NCI-H1417 (cell line): ENCODE results near the gene SLC13A4.
A peak's percentile ranks its signal among the peaks of the same experiment; 100 is the strongest.
"Not testable (repeated sequence)": the region's sequence is repeated elsewhere in the genome, so short reads cannot be mapped to it uniquely, and the experiment has no call there.

Experiments used
- DNase-seq, 3 experiments: peaks; one replicate each; lab custom pipeline; 2025; lab: John Stamatoyannopoulos, UW

Gene SLC13A4

GRCh38 chr7:135665042-135665441 is 62.9 kb downstream of the SLC13A4 start:
- no peak for DNase-seq

GRCh38 chr7:135664046-135664589 is 63.9 kb downstream of the SLC13A4 start:
- DNase-seq = peak in 1 of 3 experiments; percentile 47

- DNase-seq = peak; percentile 97 to 98 (median 98)
These were observed 65.4 kb downstream of the SLC13A4 start, which contains the start of gene STMP1 for GRCh38 chr7:135662373-135663114. STMP1 (plus strand) TSS chr7:135662514.

- no peak for DNase-seq
These were observed 65.9 kb downstream of the SLC13A4 start for GRCh38 chr7:135662123-135662372.

- peak in 2 of 3 experiments; percentile 95 to 96 for DNase-seq
These were observed 66.5 kb downstream of the SLC13A4 start for GRCh38 chr7:135661311-135662122.

- no peak for DNase-seq
These were observed 68.7 kb downstream of the SLC13A4 start for GRCh38 chr7:135659159-135659846.

- no peak for DNase-seq
These were observed 69.4 kb downstream of the SLC13A4 start for GRCh38 chr7:135658564-135658963.

- peak in 2 of 3 experiments; percentile 91 to 98 for DNase-seq
These were observed 74.5 kb downstream of the SLC13A4 start for GRCh38 chr7:135653340-135654080.

- DNase-seq = no peak
These were observed 77.0 kb downstream of the SLC13A4 start for GRCh38 chr7:135650831-135651573.

GRCh38 chr7:135648235-135648634 is 79.8 kb downstream of the SLC13A4 start:
- no peak for DNase-seq

GRCh38 chr7:135647755-135648154 is 80.2 kb downstream of the SLC13A4 start:
- no peak for DNase-seq

- DNase-seq = peak; percentile 35 to 76 (median 45)
These were observed 82.6 kb downstream of the SLC13A4 start for GRCh38 chr7:135645296-135645904.

- DNase-seq = no peak
These were observed 83.3 kb downstream of the SLC13A4 start for GRCh38 chr7:135644729-135645128.

GRCh38 chr7:135644154-135644553 is 83.8 kb downstream of the SLC13A4 start:
- DNase-seq = no peak

GRCh38 chr7:135639690-135640089 is 88.3 kb downstream of the SLC13A4 start:
- not testable (repeated sequence) for DNase-seq

- DNase-seq = no peak
These were observed 93.7 kb downstream of the SLC13A4 start for GRCh38 chr7:135634191-135634878.
